NB4 (cell line): ENCODE data around the gene SPINK4.
A peak's percentile ranks its signal among the peaks of the same experiment; 100 is the strongest.

ENCODE experiments used
- DNase-seq: peaks from one replicate; pipeline ENCODE4 v3.0.0; 2010; ENCODE audit warnings: low read depth
- H3K4me3 ChIP-seq: one replicate; pipeline ENCODE4 v1.5.1; 2011; ENCODE audit warnings: mild to moderate bottlenecking, low read depth, low read length, moderate library complexity
- CTCF ChIP-seq: IDR thresholded peaks from one replicate; pipeline ENCODE4 v1.5.1; 2012; ENCODE audit warnings: low read depth, low read length
- MAX ChIP-seq: IDR thresholded peaks from 2 replicates; pipeline ENCODE4 v1.6.1; 2011; ENCODE audit warnings: low read depth, low read length
- MYC ChIP-seq: IDR thresholded peaks from 2 replicates; pipeline ENCODE4 v1.6.1; 2011; ENCODE audit warnings: low read depth, low read length
- POLR2A ChIP-seq: IDR thresholded peaks from 2 replicates; pipeline ENCODE4 v1.6.1; 2011; ENCODE audit warnings: mild to moderate bottlenecking; ENCODE audit not compliant: insufficient read length; ENCODE audit errors: extremely low read depth

SPINK4 gene

GRCh38 chr9:33273972-33274328, 34.0 kb downstream of the SPINK4 start:
- TF ChIP-seq POLR2A (no peak), MYC (no peak)
- no peak for DNase-seq
- no peak overlapping the region for H3K4me3 ChIP-seq

GRCh38 chr9:33277484-33277883, 37.5 kb downstream of the SPINK4 start:
- TF ChIP-seq MAX = no peak
- no peak for TF ChIP-seq MYC
- TF ChIP-seq POLR2A = no peak
- no peak for TF ChIP-seq CTCF
- no peak for DNase-seq
- no peak overlapping the region for H3K4me3 ChIP-seq

- TF ChIP-seq CTCF = no peak
- no peak for TF ChIP-seq MAX
- TF ChIP-seq POLR2A = no peak
- TF ChIP-seq MYC = no peak
- H3K4me3 ChIP-seq = no peak overlapping the region
- no peak for DNase-seq
These were observed 45.5 kb downstream of the SPINK4 start for GRCh38 chr9:33285502-33285901.

GRCh38 chr9:33287087-33287490, 47.1 kb downstream of the SPINK4 start:
- peak; percentile 91 for DNase-seq

GRCh38 chr9:33288235-33288634, 48.3 kb downstream of the SPINK4 start:
- no peak overlapping the region for H3K4me3 ChIP-seq
- no peak for TF ChIP-seq MAX
- TF ChIP-seq POLR2A = no peak
- no peak for TF ChIP-seq CTCF
- no peak for TF ChIP-seq MYC
- no peak for DNase-seq

More at GRCh38 chr9:33287087-33287490, 47.1 kb downstream of the SPINK4 start:
- no peak overlapping the region for H3K4me3 ChIP-seq
- TF ChIP-seq POLR2A (no peak), CTCF (peak; percentile 98), MAX (peak; percentile 56)

GRCh38 chr9:33288828-33289483, 49.0 kb downstream of the SPINK4 start:
- peak overlapping the region; percentile 54 for H3K4me3 ChIP-seq
- DNase-seq = peak; percentile 34
- TF ChIP-seq MYC (no peak), POLR2A (no peak), MAX (no peak), CTCF (no peak)
